Liver (tissue), 9 donors: ENCODE results near the gene DHRS9. TPM values are rescaled to one million over a fixed set of nuclear protein-coding genes. Genes with fewer than 3 reads are reported as not detected.

Experiments used
- DNase-seq: peaks from one replicate; pipeline ENCODE4 v3.0.0-alpha.2; 2017; ENCODE audit warnings: low spot score
- H3K27ac ChIP-seq, 2 donors: one replicate each; pipeline ENCODE4 v1.7.0; 2013; ENCODE audit warnings: inconsistent platforms in 2 of 2, low read length in 2 of 2, control low read depth in 1 of 2, low read depth in 1 of 2, mild to moderate bottlenecking in 1 of 2
- H3K27me3 ChIP-seq, 4 donors: one replicate each; pipeline versions ENCODE4 v1.6.1 to v1.7.0; 2013; ENCODE audit warnings: low read length in 3 of 4, inconsistent platforms in 1 of 4, mild to moderate bottlenecking in 1 of 4, moderate library complexity in 1 of 4; ENCODE audit not compliant: control insufficient read depth in 4 of 4, insufficient read depth in 4 of 4
- H3K36me3 ChIP-seq, 4 donors: one replicate each; pipeline versions ENCODE4 v1.6.1 to v1.7.0; 2013; ENCODE audit warnings: low read length in 3 of 4, mild to moderate bottlenecking in 3 of 4, low read depth in 1 of 4, moderate library complexity in 1 of 4; ENCODE audit not compliant: control insufficient read depth in 4 of 4, insufficient read depth in 3 of 4
- H3K4me1 ChIP-seq, 4 donors: one replicate each; pipeline versions ENCODE4 v1.6.1 to v1.7.0; 2013; ENCODE audit warnings: low read length in 3 of 4, mild to moderate bottlenecking in 3 of 4, moderate library complexity in 1 of 4; ENCODE audit not compliant: control insufficient read depth in 4 of 4, insufficient read depth in 4 of 4
- H3K4me3 ChIP-seq, 3 donors: one replicate each; pipeline versions ENCODE4 v1.6.1 to v1.7.0; 2013; ENCODE audit warnings: low read length in 3 of 3, control low read depth in 1 of 3, low read depth in 1 of 3, mild to moderate bottlenecking in 1 of 3
- H3K9ac ChIP-seq, 2 donors: one replicate each; pipeline ENCODE4 v1.7.0; 2013; ENCODE audit warnings: low read length in 2 of 2, mild to moderate bottlenecking in 2 of 2, moderate library complexity in 2 of 2, control low read depth in 1 of 2, low read depth in 1 of 2
- H3K9me3 ChIP-seq, 4 donors: one replicate each; pipeline versions ENCODE4 v1.6.1 to v1.7.0; 2013; ENCODE audit warnings: low read length in 3 of 4; ENCODE audit not compliant: control insufficient read depth in 4 of 4
- EGR1 ChIP-seq, 2 donors: IDR thresholded peaks; 2 replicates each; pipeline ENCODE4 v1.6.1; 2016 to 2018; ENCODE audit warnings: antibody characterized with exemption in 2 of 2, low read depth in 2 of 2
- FOXA2 ChIP-seq: IDR thresholded peaks from 2 replicates; pipeline ENCODE4 v1.6.1; 2016; ENCODE audit warnings: antibody characterized with exemption
- GABPA ChIP-seq, 2 donors: IDR thresholded peaks in 1 of 2; conservative IDR thresholded peaks in 1 of 2; 2 replicates each; pipeline ENCODE4 v1.6.1; 2016; ENCODE audit warnings: antibody characterized with exemption in 2 of 2, mild to moderate bottlenecking in 1 of 2, moderate library complexity in 1 of 2
- HNF4A ChIP-seq, 2 donors: conservative IDR thresholded peaks; 2 replicates each; pipeline ENCODE4 v1.6.1; 2016; ENCODE audit warnings: antibody characterized with exemption in 2 of 2, mild to moderate bottlenecking in 2 of 2
- JUND ChIP-seq, 2 donors: IDR thresholded peaks; 2 replicates each; pipeline ENCODE4 v1.6.1; 2016; ENCODE audit warnings: antibody characterized with exemption in 2 of 2
- NR2F2 ChIP-seq: IDR thresholded peaks from 2 replicates; pipeline ENCODE4 v1.6.1; 2016; ENCODE audit warnings: antibody characterized with exemption
- RXRA ChIP-seq, 2 donors: IDR thresholded peaks; 2 replicates each; pipeline ENCODE4 v1.6.1; 2017 to 2018; ENCODE audit warnings: antibody characterized with exemption in 2 of 2, mild to moderate bottlenecking in 1 of 2
- SP1 ChIP-seq: IDR thresholded peaks from 2 replicates; pipeline ENCODE4 v1.6.1; 2018; ENCODE audit warnings: antibody characterized with exemption, mild to moderate bottlenecking
- TAF1 ChIP-seq: conservative IDR thresholded peaks from 2 replicates; pipeline ENCODE4 v1.6.1; 2016; ENCODE audit warnings: antibody characterized with exemption, mild to moderate bottlenecking
- YY1 ChIP-seq: IDR thresholded peaks from 2 replicates; pipeline ENCODE4 v1.6.1; 2016; ENCODE audit warnings: antibody characterized with exemption, mild to moderate bottlenecking
- WGBS: extraction: QIAGEN DNeasy Blood & Tissue Kit; methylation state at CpG from one replicate; pipeline ENCODE4 v1.1.7; 2013; 5-methylcytosine and 5-hydroxymethylcytosine counted together
- polyA plus RNA-seq, 2 donors: library from polyadenylated mRNA; stranded (reverse) in 1 of 2; unstranded in 1 of 2; fragments of 200-250 nt in 1 of 2; fragments of >200 nt in 1 of 2; fragmentation: Nextera tagmentation in 1 of 2; extraction: Ambion mirVana in 1 of 2; gene quantifications; one replicate each; pipeline versions ENCODE4 v1.2.1 to v1.2.3, GENCODE V29; 2013 to 2015
- total RNA-seq, 2 donors: library from RNA; depleted of rRNA; stranded (reverse); fragments of >200 nt; gene quantifications; one replicate each; pipeline ENCODE4 v1.2.3, GENCODE V29; 2014
- TF ChIP-seq, protein P1 (sequence below): IDR thresholded peaks from 2 replicates; pipeline ENCODE4 v1.6.1; 2016; ENCODE audit warnings: antibody characterized with exemption, mild to moderate bottlenecking
- TF ChIP-seq, protein P2 (sequence below): IDR thresholded peaks from 2 replicates; pipeline ENCODE4 v1.6.1; 2016; ENCODE audit warnings: antibody characterized with exemption
- TF ChIP-seq, protein P3 (sequence below): IDR thresholded peaks from 2 replicates; pipeline ENCODE4 v1.6.1; 2016; ENCODE audit warnings: antibody characterized with exemption
- TF ChIP-seq, protein P4 (sequence below): fragments of 150-350 bp; IDR thresholded peaks from 2 replicates; pipeline ENCODE4 v1.5.1; 2017; ENCODE audit warnings: improper control_type of control experiment, low read depth, low read length; ENCODE audit not compliant: missing input control
- donor health status: healthy.
- donor health status: healthy.
- donor health status: healthy.
- donor health status: healthy.
- donor health status: healthy.

Gene DHRS9
- total and polyA plus RNA-seq, 4 donors = 0.25 to 0.93 (median 0.63) TPM

DNA sequence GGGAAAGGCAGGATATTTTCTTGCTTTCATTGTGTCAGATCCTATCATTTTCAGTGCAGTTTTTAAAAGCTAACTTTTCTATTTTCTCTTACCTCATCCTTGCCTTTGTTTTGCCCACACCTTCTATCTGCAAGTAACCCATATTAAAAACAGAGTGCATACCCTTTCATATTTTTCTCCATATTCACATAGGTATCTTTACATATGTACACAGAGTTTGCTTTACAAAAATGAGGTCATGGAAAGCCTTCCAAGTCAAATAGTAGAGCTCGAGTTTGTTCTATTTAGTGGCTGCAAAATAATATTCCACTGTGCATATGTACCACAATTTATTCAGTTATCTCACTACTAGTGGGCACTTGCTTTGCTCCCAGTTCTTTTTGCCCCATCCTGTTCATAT, 3.9 kb upstream of the DHRS9 start:
- H3K4me1 ChIP-seq = peaks cover 0 to 25% (median 5%) of the 10 kb centered on the region in 4 donors
- no peak overlapping the region for H3K9ac ChIP-seq
- H3K27ac ChIP-seq = no peak overlapping the region
- TF ChIP-seq, protein P1, sequence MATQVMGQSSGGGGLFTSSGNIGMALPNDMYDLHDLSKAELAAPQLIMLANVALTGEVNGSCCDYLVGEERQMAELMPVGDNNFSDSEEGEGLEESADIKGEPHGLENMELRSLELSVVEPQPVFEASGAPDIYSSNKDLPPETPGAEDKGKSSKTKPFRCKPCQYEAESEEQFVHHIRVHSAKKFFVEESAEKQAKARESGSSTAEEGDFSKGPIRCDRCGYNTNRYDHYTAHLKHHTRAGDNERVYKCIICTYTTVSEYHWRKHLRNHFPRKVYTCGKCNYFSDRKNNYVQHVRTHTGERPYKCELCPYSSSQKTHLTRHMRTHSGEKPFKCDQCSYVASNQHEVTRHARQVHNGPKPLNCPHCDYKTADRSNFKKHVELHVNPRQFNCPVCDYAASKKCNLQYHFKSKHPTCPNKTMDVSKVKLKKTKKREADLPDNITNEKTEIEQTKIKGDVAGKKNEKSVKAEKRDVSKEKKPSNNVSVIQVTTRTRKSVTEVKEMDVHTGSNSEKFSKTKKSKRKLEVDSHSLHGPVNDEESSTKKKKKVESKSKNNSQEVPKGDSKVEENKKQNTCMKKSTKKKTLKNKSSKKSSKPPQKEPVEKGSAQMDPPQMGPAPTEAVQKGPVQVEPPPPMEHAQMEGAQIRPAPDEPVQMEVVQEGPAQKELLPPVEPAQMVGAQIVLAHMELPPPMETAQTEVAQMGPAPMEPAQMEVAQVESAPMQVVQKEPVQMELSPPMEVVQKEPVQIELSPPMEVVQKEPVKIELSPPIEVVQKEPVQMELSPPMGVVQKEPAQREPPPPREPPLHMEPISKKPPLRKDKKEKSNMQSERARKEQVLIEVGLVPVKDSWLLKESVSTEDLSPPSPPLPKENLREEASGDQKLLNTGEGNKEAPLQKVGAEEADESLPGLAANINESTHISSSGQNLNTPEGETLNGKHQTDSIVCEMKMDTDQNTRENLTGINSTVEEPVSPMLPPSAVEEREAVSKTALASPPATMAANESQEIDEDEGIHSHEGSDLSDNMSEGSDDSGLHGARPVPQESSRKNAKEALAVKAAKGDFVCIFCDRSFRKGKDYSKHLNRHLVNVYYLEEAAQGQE = no peak
- TF ChIP-seq, protein P2, sequence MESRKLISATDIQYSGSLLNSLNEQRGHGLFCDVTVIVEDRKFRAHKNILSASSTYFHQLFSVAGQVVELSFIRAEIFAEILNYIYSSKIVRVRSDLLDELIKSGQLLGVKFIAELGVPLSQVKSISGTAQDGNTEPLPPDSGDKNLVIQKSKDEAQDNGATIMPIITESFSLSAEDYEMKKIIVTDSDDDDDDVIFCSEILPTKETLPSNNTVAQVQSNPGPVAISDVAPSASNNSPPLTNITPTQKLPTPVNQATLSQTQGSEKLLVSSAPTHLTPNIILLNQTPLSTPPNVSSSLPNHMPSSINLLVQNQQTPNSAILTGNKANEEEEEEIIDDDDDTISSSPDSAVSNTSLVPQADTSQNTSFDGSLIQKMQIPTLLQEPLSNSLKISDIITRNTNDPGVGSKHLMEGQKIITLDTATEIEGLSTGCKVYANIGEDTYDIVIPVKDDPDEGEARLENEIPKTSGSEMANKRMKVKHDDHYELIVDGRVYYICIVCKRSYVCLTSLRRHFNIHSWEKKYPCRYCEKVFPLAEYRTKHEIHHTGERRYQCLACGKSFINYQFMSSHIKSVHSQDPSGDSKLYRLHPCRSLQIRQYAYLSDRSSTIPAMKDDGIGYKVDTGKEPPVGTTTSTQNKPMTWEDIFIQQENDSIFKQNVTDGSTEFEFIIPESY = no peak
- TF ChIP-seq YY1 = no peak
- no peak for TF ChIP-seq SP1
- no peak for TF ChIP-seq EGR1 (IDR thresholded peaks at IDR 0.05; ENCODE audit: low read depth in 2 of 2)
- TF ChIP-seq JUND (IDR thresholded peaks at IDR 0.05) = no peak
- no peak for TF ChIP-seq RXRA (IDR thresholded peaks at IDR 0.05)
- TF ChIP-seq, protein P3, sequence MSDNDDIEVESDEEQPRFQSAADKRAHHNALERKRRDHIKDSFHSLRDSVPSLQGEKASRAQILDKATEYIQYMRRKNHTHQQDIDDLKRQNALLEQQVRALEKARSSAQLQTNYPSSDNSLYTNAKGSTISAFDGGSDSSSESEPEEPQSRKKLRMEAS = no peak
- TF ChIP-seq GABPA (IDR thresholded peaks at IDR 0.05 in 1 of 2, conservative IDR thresholded peaks at IDR 0.05 in 1 of 2) = no peak
- no peak for TF ChIP-seq TAF1
- no peak for TF ChIP-seq NR2F2
- H3K9me3 ChIP-seq = no peaks in the 10 kb centered on the region
- no peaks in the 10 kb centered on the region for H3K36me3 ChIP-seq
- WGBS = 28% methylated on average over 1 of the region's 1 CpG
- DNase-seq = no peak
- H3K4me3 ChIP-seq = no peak overlapping the region
- H3K27me3 ChIP-seq = no peaks in the 10 kb centered on the region

DNA sequence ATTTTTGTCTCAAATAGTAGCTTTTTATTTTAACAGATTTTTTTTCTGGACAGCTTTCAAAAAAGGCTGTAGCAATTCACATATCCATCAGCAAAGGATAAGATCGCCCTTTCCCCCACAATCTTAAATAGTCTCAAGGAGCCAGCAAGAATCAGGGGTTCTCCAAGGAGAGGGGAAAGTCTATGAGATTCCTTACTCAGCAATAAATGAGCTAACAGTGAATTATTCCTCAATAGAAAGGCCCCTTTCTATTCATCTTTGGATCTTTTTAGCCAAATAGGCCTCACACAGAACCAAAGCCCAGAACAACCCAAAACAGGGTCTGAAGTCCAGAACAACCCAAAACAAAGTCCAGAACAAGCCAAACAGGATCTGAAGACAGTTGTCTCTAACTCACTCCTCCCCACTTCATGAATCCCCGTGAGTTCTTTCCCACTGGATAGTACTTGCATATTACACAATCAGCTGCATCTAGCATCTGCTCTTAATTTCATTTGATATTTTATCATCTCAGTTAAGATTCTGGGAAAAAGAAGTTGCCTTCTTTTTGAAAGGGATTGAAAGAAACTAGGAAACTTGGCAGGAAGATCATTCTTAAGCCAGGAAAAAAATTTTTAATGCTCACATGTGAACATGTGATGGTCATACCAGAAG, 3.4 kb upstream of the DHRS9 start:
- H3K9ac ChIP-seq = no peak overlapping the region
- no peak overlapping the region for H3K4me3 ChIP-seq
- H3K4me1 ChIP-seq = peaks cover 0 to 25% (median 5%) of the 10 kb centered on the region in 4 donors
- DNase-seq = no peak
- 71% methylated on average over 2 of the region's 2 CpGs for WGBS
- no peaks in the 10 kb centered on the region for H3K36me3 ChIP-seq
- H3K27me3 ChIP-seq = no peaks in the 10 kb centered on the region
- TF ChIP-seq YY1 (no peak), HNF4A (conservative IDR thresholded peaks at IDR 0.05) (peak in 1 of 2 donors; percentile 15)
- H3K27ac ChIP-seq = no peak overlapping the region
- H3K9me3 ChIP-seq = no peaks in the 10 kb centered on the region

DNA sequence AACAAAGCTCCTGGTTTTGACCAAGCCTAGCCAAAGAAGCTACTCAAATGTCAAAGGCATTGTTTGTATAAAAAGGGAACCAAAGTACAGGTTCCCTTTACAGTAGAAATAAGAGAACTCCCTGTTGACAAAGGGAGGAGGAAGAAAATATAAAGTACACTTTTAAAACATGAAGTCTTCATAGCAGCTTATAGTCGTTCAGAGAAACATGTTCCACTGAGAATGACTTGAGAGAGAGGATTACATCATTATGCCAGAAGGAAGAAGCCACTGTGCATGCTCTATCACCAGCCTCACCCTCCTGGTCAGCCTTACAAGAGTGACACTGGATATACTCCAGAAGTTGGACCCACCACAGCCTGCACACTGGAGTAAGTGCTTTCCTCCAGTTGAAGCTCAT, 2.5 kb upstream of the DHRS9 start:
- WGBS = 65% methylated on average over 1 of the region's 1 CpG
- H3K9me3 ChIP-seq = no peaks in the 10 kb centered on the region
- peaks cover 0 to 31% (median 10%) of the 10 kb centered on the region in 4 donors for H3K4me1 ChIP-seq
- H3K36me3 ChIP-seq = no peaks in the 10 kb centered on the region
- no peak for DNase-seq
- H3K27me3 ChIP-seq = no peaks in the 10 kb centered on the region
- no peak overlapping the region for H3K9ac ChIP-seq
- H3K27ac ChIP-seq = no peak overlapping the region
- no peak overlapping the region for H3K4me3 ChIP-seq
- no peak for TF ChIP-seq JUND (IDR thresholded peaks at IDR 0.05)
- TF ChIP-seq NR2F2 = no peak
- TF ChIP-seq EGR1 (IDR thresholded peaks at IDR 0.05; ENCODE audit: low read depth in 2 of 2) = no peak
- TF ChIP-seq FOXA2 = no peak
- TF ChIP-seq, protein P4, sequence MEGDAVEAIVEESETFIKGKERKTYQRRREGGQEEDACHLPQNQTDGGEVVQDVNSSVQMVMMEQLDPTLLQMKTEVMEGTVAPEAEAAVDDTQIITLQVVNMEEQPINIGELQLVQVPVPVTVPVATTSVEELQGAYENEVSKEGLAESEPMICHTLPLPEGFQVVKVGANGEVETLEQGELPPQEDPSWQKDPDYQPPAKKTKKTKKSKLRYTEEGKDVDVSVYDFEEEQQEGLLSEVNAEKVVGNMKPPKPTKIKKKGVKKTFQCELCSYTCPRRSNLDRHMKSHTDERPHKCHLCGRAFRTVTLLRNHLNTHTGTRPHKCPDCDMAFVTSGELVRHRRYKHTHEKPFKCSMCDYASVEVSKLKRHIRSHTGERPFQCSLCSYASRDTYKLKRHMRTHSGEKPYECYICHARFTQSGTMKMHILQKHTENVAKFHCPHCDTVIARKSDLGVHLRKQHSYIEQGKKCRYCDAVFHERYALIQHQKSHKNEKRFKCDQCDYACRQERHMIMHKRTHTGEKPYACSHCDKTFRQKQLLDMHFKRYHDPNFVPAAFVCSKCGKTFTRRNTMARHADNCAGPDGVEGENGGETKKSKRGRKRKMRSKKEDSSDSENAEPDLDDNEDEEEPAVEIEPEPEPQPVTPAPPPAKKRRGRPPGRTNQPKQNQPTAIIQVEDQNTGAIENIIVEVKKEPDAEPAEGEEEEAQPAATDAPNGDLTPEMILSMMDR = no peak
- no peak for TF ChIP-seq SP1
- TF ChIP-seq, protein P1 = no peak
- TF ChIP-seq YY1 = no peak
